Neural cell (in vitro differentiated cells): ENCODE measurements around the gene TRMU. TPM values are rescaled to one million over a fixed set of nuclear protein-coding genes. Genes with fewer than 3 reads are reported as not detected.

Experiments used
- H2AFZ ChIP-seq: fragments of 200-600, 300-800 bp; sonication (generic), shearing (Covaris generic); 2 replicates; pipeline ENCODE4 v1.6.0; 2014; ENCODE audit warnings: low read depth, mild to moderate bottlenecking, antibody characterized with exemption, low read length, moderate library complexity
- H3F3A ChIP-seq: fragments of 200-600 bp; shearing (Covaris generic); 2 replicates; pipeline ENCODE4 v1.6.1; 2016; ENCODE audit warnings: mild to moderate bottlenecking, moderate library complexity, mixed read lengths, antibody characterized with exemption, low read length; ENCODE audit not compliant: insufficient read depth, poor library complexity, severe bottlenecking
- H3K27ac ChIP-seq: fragments of 200-600, 300-800 bp; sonication (generic), shearing (Covaris generic); 2 replicates; pipeline ENCODE4 v1.5.1; 2014; ENCODE audit warnings: mild to moderate bottlenecking, low read length, moderate library complexity
- H3K27me3 ChIP-seq: fragments of 300-800, 200-600 bp; sonication (generic), shearing (Covaris generic); 2 replicates; pipeline ENCODE4 v1.6.0; 2014; ENCODE audit warnings: mild to moderate bottlenecking, low read depth, low read length, moderate library complexity; ENCODE audit not compliant: insufficient read depth
- H3K36me3 ChIP-seq: fragments of 300-800, 200-600 bp; sonication (generic), shearing (Covaris generic); 2 replicates; pipeline ENCODE4 v1.5.1; 2014; ENCODE audit warnings: mild to moderate bottlenecking, antibody characterized with exemption, low read length, moderate library complexity; ENCODE audit not compliant: insufficient read depth
- H3K4me2 ChIP-seq: fragments of 300-800, 200-600 bp; sonication (generic), shearing (Covaris generic); 2 replicates; pipeline ENCODE4 v1.6.0; 2014; ENCODE audit warnings: mild to moderate bottlenecking, low read length
- H3K4me3 ChIP-seq: fragments of 300-800, 200-600 bp; sonication (generic), shearing (Covaris generic); 2 replicates; pipeline ENCODE4 v1.5.1; 2014; ENCODE audit warnings: mild to moderate bottlenecking, low read length, moderate library complexity
- H3K79me2 ChIP-seq: fragments of 200-600 bp; shearing (Covaris generic); replicated peaks from 2 replicates; pipeline ENCODE4 v1.6.0; 2014; ENCODE audit warnings: mild to moderate bottlenecking, low read length, moderate library complexity; ENCODE audit not compliant: insufficient read depth
- H3K9ac ChIP-seq: fragments of 300-800, 200-600 bp; sonication (generic), shearing (Covaris generic); 2 replicates; pipeline ENCODE4 v1.6.1; 2016; ENCODE audit warnings: mild to moderate bottlenecking, low read length, mixed read lengths
- H3K9me2 ChIP-seq: fragments of 200-600 bp; shearing (Covaris generic); 2 replicates; pipeline ENCODE4 v1.6.1; 2016; ENCODE audit warnings: mild to moderate bottlenecking, low read length, mixed read lengths; ENCODE audit not compliant: insufficient read depth
- H3K9me3 ChIP-seq: fragments of 200-600, 300-800 bp; sonication (generic), shearing (Covaris generic); 2 replicates; pipeline ENCODE4 v1.6.1; 2016; ENCODE audit warnings: mild to moderate bottlenecking, mixed run types, low read length, moderate library complexity, mixed read lengths
- H4K20me1 ChIP-seq: fragments of 200-600 bp; shearing (Covaris generic); 2 replicates; pipeline ENCODE4 v1.6.1; 2016; ENCODE audit warnings: mild to moderate bottlenecking, mixed run types; ENCODE audit not compliant: insufficient read depth
- CTCF ChIP-seq: fragments of 450-650 bp; IDR thresholded peaks from 2 replicates; pipeline ENCODE4 v1.5.1; 2014; ENCODE audit warnings: antibody characterized with exemption, mild to moderate bottlenecking, moderate library complexity; ENCODE audit not compliant: poor library complexity, severe bottlenecking
- EP300 ChIP-seq: fragments of 450-650 bp; conservative IDR thresholded peaks from 2 replicates; pipeline ENCODE4 v1.6.1; 2014; ENCODE audit warnings: antibody characterized with exemption, mild to moderate bottlenecking, moderate library complexity; ENCODE audit not compliant: poor library complexity, severe bottlenecking
- EZH2 ChIP-seq: fragments of 200-600, 300-800 bp; shearing (Covaris generic), sonication (generic); IDR thresholded peaks from 2 replicates; pipeline ENCODE4 v1.6.1; 2014; ENCODE audit warnings: antibody characterized with exemption, low read length, borderline replicate concordance, mild to moderate bottlenecking; ENCODE audit not compliant: insufficient read depth, poor library complexity, severe bottlenecking
- MXI1 ChIP-seq: fragments of 450-650 bp; conservative IDR thresholded peaks from 2 replicates; pipeline ENCODE4 v1.6.1; 2014; ENCODE audit warnings: antibody characterized with exemption, mild to moderate bottlenecking; ENCODE audit not compliant: poor library complexity, severe bottlenecking
- POLR2AphosphoS5 ChIP-seq: IDR thresholded peaks from 2 replicates; pipeline ENCODE4 v1.6.1; 2012
- RAD21 ChIP-seq: fragments of 450-650 bp; conservative IDR thresholded peaks from 2 replicates; pipeline ENCODE4 v1.6.1; 2014; ENCODE audit warnings: antibody characterized with exemption, mild to moderate bottlenecking, moderate library complexity
- REST ChIP-seq: IDR thresholded peaks from 2 replicates; pipeline ENCODE4 v1.6.1; 2012; ENCODE audit warnings: borderline replicate concordance
- SMC3 ChIP-seq: fragments of 450-650 bp; conservative IDR thresholded peaks from 2 replicates; pipeline ENCODE4 v1.6.1; 2014; ENCODE audit warnings: antibody characterized with exemption, mild to moderate bottlenecking, moderate library complexity; ENCODE audit not compliant: poor library complexity
- TAF1 ChIP-seq: IDR thresholded peaks from 2 replicates; pipeline ENCODE4 v1.6.1; 2012; ENCODE audit warnings: low read depth
- polyA plus RNA-seq: library from polyadenylated mRNA; depleted of rRNA; stranded (reverse); fragments of >200 nt; gene quantifications from 2 replicates; pipeline ENCODE4 v1.2.3, GENCODE V29; 2014

TRMU gene
- polyA plus RNA-seq, 1 donor from 2014 or later, result 72.9 TPM

- peaks cover 17% of the 10 kb centered on the region for H3K79me2 ChIP-seq
- no peak for TF ChIP-seq EZH2
- TF ChIP-seq REST, result no peak
- no peak for TF ChIP-seq SMC3
- no peak for TF ChIP-seq EP300
- no peak for TF ChIP-seq MXI1
- no peak for TF ChIP-seq CTCF
- TF ChIP-seq TAF1, result no peak
- TF ChIP-seq RAD21, result no peak
- no peak for TF ChIP-seq POLR2AphosphoS5
- no peak overlapping the region for H2AFZ ChIP-seq
- H3K36me3 ChIP-seq, result peaks cover 5% of the 10 kb centered on the region
- no peaks in the 10 kb centered on the region for H3F3A ChIP-seq
- H3K9me3 ChIP-seq, result no peaks in the 10 kb centered on the region
- no peak overlapping the region for H3K9ac ChIP-seq
- H3K4me3 ChIP-seq, result no peak overlapping the region
- no peaks in the 10 kb centered on the region for H3K9me2 ChIP-seq
- no peaks in the 10 kb centered on the region for H3K27me3 ChIP-seq
- no peak overlapping the region for H3K27ac ChIP-seq
- no peak overlapping the region for H3K4me2 ChIP-seq
- H4K20me1 ChIP-seq, result no peaks in the 10 kb centered on the region
Observed at GRCh38 chr22:46339956-46340355, 4.4 kb downstream of the TRMU start.

- Histone ChIP-seq H3K27me3 (no peaks in the 10 kb centered on the region), H3F3A (no peaks in the 10 kb centered on the region), H3K79me2 (peaks cover 17% of the 10 kb centered on the region), H3K4me2 (no peak overlapping the region), H3K36me3 (peaks cover 5% of the 10 kb centered on the region), H3K9me3 (no peaks in the 10 kb centered on the region), H2AFZ (no peak overlapping the region), H4K20me1 (no peaks in the 10 kb centered on the region), H3K9me2 (no peaks in the 10 kb centered on the region), H3K4me3 (no peak overlapping the region), H3K27ac (no peak overlapping the region), H3K9ac (no peak overlapping the region)
- TF ChIP-seq RAD21 (no peak), MXI1 (no peak), CTCF (no peak), SMC3 (no peak), EP300 (no peak), EZH2 (no peak), POLR2AphosphoS5 (no peak), TAF1 (no peak), REST (no peak)
Observed at GRCh38 chr22:46340676-46341075, 5.2 kb downstream of the TRMU start.
